GM12801 (cell line): ENCODE data around the gene TMEM123.

ENCODE experiments used
- CTCF ChIP-seq: IDR thresholded peaks from one replicate; pipeline ENCODE4 v1.5.1; 2011; ENCODE audit warnings: control low read depth; ENCODE audit not compliant: insufficient read length; ENCODE audit errors: extremely low read depth

The TMEM123 gene

GRCh38 chr11:102464859-102465500 lies 12.4 kb upstream of the TMEM123 start:
- no peak for TF ChIP-seq CTCF

GRCh38 chr11:102464037-102464436 lies 11.5 kb upstream of the TMEM123 start:
- TF ChIP-seq CTCF = no peak

- TF ChIP-seq CTCF = no peak
Observed at GRCh38 chr11:102462610-102463009, 10.0 kb upstream of the TMEM123 start.

- no peak for TF ChIP-seq CTCF
Observed at GRCh38 chr11:102459393-102459792, 6.8 kb upstream of the TMEM123 start.

GRCh38 chr11:102458548-102458947 lies 6.0 kb upstream of the TMEM123 start:
- no peak for TF ChIP-seq CTCF

GRCh38 chr11:102457865-102458264 lies 5.3 kb upstream of the TMEM123 start:
- TF ChIP-seq CTCF = no peak

GRCh38 chr11:102457056-102457677 lies 4.6 kb upstream of the TMEM123 start:
- TF ChIP-seq CTCF = no peak
